ENCODE measurements around the gene TMEM191C.
"Not testable (repeated sequence)": the region's sequence is repeated elsewhere in the genome, so short reads cannot be mapped to it uniquely, and the experiment has no call there.

The TMEM191C gene

DNA sequence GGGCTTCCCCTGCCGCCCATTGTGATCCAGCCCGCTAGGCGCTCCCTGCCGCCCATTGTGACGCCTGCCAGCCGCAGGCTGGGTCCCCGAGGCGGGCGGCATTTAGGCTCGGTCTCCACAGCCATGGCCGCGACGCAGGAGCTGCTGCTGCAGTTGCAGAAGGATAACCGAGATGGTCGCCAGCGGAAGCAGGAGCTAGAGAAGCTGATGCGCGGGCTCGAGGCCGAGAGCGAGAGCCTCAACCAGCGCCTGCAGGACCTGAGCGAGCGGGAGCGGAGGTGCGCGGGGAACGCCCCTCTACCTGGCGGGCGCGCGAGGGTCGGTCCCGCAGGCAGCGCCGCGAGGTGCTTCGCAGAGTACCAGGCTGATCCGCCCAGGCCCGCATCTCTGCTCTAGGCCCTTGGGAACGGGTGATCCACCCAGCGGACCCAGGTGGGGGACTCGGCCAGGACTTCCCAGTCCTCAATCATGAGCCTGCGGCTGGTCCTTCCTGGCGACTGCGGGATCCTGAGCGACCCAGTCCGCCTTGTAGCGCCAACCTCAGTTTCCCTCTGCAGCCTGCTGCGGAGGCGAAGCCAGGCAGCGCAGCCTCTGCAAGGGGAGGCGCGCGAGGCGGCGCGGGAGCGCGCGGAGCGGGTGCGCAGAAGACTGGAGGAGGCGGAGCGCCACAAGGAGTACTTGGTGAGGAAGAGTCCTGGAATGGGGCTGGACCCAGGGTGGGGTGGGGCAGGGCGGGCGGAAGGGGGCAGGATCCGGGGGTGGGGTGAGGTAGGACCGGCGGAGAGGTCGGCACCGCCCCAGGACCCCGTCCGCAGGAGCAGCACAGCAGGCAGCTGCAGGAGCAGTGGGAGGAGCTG lies at the start of gene TMEM191C:
Gene TMEM191C (plus strand): TSS at position 51 of the 857 bp plus-strand sequence. CDS start 73 bp downstream, at position 124.
- not testable (repeated sequence) for DNase-seq

DNA sequence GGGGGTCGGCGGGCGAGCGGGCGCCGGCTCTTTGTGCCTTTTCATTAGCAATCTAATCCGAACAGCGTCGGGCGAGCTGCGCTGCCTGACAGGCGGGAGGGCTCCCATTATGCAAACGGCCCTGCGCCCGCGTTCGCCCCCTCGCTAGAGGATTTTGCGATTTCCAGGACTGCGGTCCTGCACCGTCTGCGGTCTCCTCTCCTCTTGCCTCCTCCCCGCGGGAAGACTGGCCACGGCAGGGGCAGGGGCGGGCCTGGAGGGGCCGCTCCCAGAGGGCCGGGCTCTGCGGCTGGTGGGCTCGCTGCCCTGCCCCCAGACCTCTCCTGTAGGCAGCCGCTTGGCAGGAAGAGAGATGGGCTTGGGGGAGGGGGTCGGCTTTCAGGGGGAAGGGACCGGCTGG lies 49.3 kb upstream of the TMEM191C start:
- not testable (repeated sequence) for DNase-seq

DNA sequence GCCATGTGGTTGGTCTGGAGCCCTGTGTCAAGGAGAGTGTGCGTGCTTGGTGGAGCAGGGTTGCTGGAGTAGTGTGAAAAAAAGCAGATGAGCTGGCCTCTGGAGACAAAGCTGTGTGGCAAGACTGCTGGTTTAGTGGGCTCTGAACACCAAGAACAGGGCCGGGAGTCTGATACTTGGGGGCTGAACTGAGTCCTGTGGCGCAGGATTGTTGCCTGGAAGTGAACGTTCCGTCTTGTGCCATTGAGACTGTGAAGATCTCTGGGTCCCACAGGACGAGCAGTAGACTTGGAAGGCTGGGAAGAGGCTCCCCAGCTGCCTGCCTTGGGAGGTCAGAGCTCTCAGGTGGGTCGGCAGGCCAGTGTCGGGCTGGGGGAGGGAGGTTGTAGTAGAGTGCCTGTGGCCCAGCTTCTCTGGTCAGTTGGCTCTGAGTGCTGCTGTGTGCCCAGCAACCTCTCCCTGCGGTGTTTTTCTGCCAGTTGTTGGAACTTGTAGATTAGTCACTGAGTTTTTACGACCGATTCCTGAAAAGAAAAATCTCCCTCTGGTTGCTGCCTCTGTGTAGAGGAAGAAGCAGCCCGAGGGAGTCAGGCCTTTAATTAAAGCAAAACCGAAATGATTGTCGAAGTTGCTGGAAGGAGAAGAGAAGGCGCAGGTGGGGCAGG lies 48.1 kb upstream of the TMEM191C start:
- DNase-seq = not testable (repeated sequence)

DNA sequence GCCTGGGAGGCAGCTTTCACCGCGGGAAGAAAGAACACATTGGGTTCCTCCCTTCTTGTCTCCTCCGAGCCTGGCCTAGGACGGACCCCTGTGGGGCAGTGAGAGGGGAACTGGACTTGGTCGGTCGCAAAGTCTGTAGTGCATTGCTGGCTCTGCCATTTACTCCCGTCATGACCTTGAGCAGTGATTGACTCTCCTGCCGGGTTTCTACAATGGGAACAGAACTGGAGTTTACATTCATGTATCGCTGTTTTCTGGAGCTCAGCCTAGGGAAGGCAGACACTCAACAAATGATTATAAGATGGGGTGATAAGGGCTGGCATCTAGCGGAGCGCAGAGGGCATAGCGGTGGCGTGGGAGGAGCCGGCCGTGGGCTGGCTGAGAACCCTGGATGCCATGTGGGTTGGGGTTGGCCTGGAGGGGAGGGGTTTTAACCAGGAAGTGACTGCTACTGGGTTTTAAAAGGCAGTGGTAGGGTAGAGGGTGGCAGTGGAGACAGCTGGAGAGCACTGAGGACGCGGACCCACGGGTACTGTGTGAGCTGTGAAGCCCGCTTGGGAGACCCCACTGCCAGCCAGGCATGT lies 46.9 kb upstream of the TMEM191C start:
- DNase-seq = not testable (repeated sequence)

DNA sequence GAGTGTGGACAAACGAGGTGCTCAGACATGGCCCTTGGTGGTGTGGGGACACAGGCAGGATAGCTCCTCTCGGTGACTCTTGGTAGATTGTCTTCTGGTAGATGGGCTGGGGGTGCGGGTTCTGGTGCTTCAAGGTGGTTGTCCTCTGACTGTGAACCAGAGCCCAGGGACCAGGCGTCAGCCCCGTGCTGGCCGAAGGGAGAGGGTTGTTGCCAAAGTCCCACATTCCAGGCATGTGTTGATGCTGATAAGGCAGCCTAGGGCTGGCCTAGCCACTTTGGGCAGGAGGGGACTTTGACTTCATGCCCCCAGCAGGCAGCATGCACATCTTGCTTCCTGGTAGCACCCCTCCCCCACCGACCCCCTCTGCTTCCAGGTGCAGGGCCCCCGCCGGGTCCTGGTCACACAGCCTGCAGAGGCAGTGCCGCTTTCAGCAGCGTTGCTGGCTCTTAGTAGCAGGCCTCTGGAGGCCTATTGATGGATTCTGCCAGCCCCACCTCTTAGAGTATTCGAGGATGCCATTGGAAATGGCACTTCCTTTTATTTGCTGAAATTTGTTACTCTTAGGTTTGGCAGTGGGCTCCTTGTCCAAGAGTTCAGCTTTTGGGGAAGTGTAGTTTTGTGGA lies 43.0 kb upstream of the TMEM191C start:
- DNase-seq = not testable (repeated sequence)

DNA sequence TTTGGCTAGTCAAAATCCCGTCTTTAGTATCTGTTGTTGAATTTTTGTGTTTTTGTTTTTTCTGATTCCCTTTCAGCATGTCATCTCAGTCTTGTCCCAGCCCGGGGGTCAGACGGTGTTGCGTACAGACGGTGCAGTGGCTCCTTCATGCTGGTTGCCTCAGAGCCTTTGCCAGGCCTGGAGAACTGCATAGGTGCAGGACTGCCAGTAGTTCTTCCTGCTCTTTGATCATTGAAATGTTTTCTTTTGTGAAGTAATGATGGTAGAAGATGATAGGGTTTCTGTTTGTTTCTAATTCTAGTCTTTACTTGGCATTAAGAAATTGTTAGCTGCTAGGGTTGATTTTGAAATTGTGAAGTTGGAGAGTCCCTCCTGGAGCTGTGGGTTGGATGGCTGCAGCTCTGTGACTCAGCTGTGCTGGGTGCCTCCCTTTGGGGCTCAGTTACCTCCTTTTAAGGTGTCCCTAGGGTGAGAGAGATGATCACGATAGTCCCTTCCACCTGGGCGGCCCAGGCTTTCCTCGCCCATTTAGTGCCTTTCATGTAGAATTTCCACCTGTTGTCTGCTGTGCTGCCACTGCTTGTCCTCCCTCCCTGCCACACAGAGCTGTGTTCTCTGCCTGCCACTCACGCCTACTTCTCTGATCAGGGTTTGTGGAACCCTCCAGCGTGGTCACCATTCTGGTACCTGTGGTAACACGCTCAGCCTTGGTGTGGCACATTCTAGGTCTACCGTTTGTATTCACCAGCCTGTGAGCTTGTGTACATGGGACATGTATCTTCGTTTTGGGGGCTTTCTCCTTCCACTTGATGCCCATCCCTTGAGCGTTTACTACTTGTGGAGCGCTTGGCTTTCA lies 32.6 kb upstream of the TMEM191C start:
- DNase-seq = not testable (repeated sequence)

DNA sequence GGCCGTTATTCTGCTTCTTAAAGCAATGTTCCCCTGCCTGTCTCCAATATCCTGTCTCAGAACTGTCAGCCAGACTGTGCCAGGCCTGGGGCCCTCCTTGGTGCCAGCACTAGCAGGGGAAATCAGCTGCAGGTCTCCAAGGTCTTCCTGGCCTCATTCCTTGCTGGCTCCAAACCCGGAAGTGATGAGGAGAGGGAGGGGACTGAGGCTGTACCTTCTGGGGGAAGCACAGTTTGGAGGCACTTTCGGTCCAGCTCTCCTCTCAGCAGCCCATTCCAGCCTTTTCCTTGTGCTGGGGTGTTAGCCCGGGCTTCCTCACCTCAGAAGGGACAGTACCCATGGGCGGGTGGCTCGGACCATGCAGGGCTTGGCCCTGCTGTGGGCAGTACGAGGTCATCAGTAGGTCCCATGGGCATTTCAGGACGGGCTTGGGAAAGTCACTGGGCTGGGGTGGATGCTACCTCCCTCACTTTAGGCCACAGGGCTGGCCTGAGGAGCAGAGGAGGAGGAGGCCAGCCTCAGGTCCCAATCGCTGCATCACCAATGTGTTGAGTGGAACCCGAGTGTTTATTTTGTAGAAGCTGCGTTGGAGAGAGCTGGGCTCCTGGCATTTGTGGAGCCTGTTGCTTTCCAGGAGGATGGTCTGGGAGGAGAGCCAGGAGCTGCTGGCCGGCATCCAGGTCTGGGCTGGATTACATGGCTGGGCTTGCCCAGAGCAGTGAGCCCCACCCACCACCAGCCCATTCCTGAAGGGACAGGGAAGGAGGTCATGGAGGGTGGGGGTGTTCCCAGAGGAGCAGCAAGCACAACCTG lies 31.0 kb upstream of the TMEM191C start:
- DNase-seq = not testable (repeated sequence)

DNA sequence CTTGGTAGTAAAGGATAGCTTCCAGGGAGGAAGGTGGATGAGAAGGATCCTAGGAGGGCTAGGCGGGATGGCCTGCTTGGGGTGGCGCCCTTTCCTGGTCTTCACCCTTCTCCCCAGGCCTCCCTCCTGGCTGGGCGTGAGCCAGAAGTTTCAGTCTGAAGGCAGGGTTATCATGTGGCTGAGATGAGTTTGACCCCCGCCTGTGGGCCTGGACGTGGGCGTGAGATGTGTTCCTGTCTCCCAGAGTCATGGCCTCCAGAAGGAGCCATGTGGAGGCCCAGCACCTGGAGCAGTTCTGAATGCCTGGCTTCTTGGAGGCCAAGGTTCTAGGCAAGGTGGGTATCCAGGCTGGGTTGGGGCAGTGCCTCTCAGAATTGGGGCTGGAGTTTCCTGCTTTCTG lies 29.2 kb upstream of the TMEM191C start:
- not testable (repeated sequence) for DNase-seq

DNA sequence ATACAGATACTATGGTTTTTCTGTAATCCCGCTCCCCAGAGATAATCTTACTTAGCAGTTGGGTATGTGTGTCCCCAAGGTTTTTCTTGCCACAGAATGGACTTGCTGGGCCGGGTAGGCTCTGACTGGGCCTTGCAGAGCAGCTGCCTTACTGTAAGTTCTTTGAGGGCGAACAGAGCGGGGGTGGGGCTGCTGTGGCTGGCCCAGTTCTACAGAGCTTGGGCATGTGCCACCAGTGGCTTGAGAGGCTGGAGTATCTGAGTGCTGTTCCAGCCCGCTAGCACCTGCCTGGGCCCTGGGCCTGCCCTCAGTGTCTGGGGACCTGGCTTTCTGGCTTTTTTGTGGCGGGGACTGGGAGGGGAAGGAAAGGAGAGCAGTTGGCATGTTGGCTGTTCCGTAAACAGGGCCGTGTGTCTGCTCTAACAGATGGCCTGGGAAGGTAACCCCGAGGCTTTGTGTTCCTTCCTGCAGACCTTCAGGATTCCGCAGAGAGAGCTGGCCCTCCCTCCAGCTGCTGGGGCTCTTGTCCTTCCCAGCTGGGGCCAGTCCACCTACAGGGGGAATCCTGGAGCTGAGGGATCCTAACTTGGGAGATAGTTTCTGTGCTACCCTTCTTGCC lies 27.1 kb upstream of the TMEM191C start:
- not testable (repeated sequence) for DNase-seq

DNA sequence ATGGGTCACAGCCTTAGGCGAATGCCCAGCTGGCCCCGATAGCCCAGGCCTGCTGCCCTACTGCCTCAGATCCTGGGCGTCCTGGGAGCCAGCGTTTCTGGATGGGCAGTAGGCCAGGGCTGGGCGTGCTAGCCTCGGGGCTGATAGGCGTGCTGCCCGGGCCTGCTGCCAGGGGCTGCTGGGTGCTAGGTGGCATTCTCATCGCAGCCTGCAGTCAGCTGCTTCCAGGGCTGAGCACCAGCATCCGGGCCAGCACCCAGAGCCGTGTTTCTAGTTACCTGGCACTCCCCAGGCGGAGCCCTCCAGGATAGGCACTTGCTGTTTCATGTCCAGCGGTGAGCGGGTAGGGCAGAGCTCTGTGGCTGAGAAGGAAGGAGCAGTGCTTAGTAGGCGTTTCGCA lies 26.5 kb upstream of the TMEM191C start:
- DNase-seq = not testable (repeated sequence)

DNA sequence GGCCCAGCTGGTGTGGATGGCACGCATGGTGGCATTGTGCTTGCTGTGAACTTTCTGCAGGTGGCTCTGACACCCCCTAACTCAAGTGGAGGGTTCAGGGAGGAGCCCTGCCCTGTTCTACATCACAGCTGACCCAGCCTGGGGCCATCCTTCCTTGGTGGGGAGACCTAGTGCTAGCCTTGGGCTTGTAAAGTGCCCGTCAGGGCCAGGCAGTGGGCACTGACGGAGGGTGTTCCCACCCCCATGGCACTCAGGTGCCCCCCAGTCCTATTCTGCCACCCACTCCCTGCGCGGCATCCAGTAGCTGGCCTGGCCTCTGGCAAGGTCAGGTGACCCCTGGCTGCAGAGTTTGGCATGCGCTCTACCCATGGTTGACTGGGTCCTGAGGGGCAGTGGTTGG lies 26.0 kb upstream of the TMEM191C start:
- not testable (repeated sequence) for DNase-seq

DNA sequence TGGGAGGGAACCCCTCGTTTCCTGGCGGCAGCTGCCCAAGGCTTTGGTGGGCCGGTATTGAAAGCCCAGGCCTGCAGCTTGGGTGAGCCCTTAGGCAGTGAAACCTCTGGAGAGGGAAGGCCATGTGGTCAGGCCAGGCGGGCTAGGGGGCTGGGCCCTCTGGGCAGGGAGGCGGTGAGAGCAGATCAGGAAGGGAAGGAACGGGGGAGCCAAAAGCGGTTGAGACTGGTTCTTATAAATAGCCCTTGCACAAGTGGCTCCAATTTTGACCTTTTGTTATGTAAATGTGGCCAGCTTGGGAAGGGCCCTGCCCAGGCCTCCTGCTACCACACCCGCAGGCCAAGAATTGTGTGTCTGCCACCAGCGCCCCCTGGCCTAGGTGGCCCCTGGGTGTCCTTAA lies 25.1 kb upstream of the TMEM191C start:
- not testable (repeated sequence) for DNase-seq

DNA sequence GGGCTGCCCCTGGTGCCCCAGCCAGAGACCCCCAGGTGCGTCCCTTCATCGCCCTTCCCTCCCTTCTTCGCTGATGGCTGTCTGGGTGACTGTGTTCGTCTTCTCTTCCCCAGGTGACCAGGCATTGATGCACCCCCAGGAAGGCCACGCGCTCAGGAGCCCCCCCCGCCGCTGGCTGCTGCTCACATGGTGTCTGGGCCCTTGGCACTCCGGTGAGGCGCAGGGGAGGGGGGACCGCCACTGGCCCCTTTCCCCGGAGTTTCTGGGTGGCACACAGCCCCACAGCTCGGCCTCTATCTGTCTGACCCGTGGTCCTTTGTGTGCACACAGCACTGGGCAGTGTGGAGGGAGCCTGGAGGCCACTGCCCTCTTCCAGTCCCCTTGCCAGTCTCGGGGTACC lies 24.5 kb upstream of the TMEM191C start:
- DNase-seq = not testable (repeated sequence)

DNA sequence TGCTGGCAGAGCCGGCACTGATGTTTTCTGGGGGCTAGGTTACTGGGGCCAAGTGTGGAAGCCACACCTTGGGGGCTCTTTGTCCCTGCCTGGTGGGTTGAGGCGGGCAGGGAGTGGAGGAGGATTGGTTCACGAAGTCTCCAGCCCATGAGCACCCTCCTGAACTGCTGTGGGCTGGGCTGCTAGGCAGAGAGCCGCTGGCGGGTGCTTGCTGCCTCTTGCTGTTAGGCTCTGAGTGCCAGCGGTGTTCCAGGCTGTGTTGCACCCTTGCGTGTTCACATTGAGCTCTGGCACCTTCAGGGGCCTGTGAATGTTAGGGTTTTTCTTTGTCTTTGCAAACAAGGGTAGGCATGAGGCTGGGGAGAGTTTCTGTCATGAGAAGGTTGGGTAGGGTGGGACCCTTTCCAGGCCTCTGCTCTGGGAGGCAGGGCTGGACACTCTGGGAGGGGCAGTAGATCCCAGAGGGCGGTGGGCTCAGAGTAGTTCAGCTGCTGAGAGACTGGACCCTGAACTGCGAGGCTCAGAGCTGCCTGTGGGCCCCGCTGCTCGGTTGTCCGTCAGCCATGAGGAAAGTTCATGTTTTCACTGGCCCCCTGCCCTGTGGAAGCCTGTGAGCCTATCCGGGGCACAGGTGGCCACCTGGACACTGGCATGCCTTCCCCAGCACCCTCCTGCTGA lies 24.0 kb upstream of the TMEM191C start:
- no peak for DNase-seq

DNA sequence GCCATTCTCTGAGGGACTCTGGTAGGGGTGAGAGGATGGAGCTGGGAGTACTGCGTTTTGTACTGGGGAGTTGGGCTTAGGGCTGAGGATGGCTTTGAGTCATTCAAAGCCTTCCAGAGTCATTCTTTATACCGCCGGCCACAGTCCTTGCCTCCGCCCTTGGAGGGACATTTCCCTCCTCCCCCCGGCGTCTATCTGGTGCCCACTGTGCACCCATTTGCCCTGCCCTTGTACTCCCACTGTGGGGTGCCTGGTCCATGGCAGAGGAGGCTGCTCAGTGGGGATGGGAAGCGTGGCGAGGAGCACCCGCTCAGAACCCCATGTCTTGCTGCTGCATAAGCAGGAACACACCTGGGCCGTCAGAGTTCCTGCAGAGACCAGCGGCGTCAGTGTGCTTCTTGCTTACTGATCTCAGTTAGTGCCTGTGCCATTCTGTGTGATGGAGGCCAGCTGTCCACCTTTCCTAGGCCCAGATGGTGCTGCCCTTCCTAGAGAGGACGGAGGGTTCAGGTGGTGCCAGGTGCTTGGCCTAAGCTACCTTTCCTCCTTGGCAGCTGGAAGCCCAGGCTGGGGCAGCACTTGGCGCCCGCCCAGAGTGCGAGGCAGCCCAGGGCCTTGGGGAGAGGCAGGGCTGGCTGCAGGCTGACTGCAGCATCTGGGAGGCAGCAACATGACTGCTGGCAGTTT lies 23.3 kb upstream of the TMEM191C start:
- no peak for DNase-seq

DNA sequence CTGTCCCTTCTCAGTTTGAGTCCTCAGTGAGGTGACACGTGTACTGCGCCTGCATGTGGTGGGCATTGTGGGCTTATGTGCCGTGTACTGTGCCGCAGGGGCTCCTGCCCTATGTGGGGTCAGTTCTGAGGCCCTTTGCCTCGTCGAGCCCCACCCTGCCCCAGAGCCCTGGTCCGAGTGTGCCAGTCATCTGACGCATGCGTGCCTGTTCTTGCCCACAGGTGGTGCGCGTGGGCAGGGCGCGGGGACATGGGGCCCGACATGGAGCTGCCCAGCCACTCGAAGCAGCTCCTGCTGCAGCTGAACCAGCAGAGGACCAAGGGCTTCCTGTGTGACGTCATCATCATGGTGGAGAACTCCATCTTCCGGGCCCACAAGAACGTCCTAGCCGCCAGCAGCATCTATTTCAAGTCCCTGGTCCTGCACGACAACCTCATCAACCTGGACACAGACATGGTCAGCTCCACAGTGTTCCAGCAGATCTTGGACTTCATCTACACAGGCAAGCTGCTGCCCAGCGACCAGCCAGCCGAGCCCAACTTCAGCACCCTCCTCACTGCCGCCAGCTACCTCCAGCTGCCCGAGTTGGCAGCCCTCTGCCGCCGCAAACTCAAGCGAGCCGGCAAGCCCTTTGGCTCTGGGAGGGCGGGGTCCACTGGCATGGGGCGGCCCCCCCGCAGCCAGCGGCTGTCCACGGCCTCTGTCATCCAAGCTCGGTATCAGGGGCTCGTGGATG lies 22.3 kb upstream of the TMEM191C start:
- DNase-seq = no peak

DNA sequence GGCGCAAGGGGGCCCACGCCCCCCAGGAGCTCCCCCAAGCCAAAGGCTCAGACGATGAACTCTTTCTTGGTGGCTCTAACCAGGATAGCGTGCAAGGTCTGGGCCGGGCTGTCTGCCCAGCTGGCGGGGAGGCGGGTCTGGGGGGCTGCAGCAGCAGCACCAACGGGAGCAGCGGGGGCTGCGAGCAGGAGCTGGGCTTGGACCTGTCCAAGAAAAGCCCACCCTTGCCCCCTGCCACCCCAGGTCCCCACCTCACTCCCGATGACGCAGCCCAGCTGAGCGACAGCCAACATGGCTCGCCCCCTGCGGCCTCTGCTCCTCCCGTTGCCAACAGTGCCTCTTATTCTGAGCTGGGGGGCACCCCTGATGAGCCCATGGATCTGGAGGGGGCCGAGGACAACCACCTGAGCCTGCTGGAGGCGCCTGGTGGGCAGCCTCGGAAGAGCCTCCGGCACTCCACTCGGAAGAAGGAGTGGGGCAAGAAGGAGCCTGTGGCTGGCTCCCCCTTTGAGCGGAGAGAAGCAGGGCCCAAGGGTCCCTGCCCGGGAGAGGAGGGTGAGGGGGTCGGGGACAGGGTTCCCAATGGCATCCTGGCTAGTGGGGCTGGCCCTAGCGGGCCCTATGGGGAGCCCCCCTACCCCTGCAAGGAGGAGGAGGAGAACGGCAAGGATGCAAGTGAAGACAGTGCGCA lies 21.6 kb upstream of the TMEM191C start:
- no peak for DNase-seq

DNA sequence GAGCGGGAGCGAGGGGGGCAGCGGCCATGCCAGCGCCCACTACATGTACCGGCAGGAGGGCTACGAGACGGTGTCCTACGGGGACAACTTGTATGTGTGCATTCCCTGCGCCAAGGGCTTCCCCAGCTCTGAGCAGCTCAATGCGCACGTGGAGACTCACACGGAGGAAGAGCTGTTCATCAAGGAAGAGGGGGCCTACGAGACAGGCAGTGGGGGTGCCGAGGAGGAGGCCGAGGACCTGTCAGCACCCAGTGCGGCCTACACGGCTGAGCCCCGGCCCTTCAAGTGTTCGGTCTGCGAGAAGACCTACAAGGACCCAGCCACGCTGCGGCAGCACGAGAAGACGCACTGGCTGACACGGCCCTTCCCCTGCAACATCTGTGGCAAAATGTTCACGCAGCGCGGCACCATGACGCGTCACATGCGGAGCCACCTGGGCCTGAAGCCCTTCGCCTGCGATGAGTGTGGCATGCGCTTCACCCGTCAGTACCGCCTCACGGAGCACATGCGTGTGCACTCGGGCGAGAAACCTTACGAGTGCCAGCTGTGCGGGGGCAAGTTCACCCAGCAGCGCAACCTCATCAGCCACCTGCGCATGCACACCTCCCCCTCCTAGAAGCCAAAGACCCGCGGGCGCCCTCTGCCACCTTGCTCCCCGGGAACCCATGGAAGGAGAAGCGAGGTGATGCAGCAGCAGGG lies 20.9 kb upstream of the TMEM191C start:
- no peak for DNase-seq

Measured in hippocampal formation (tissue), 2 donors.